Hepatocyte (in vitro differentiated cells): ENCODE results near the gene DOK6.

Experiments
- EZH2phosphoT487 ChIP-seq: fragments of 200-600 bp; sonication (generic); IDR thresholded peaks from one replicate; pipeline ENCODE4 v1.6.1; 2018; ENCODE audit warnings: antibody characterized with exemption, mild to moderate bottlenecking, low read depth, moderate library complexity; ENCODE audit not compliant: unreplicated experiment, severe bottlenecking
- TF ChIP-seq, protein P1 (sequence below): fragments of 200-600 bp; sonication (generic); IDR thresholded peaks from 2 replicates; pipeline ENCODE4 v1.5.1; 2016; ENCODE audit warnings: antibody characterized with exemption, mild to moderate bottlenecking; ENCODE audit not compliant: poor library complexity

DNA sequence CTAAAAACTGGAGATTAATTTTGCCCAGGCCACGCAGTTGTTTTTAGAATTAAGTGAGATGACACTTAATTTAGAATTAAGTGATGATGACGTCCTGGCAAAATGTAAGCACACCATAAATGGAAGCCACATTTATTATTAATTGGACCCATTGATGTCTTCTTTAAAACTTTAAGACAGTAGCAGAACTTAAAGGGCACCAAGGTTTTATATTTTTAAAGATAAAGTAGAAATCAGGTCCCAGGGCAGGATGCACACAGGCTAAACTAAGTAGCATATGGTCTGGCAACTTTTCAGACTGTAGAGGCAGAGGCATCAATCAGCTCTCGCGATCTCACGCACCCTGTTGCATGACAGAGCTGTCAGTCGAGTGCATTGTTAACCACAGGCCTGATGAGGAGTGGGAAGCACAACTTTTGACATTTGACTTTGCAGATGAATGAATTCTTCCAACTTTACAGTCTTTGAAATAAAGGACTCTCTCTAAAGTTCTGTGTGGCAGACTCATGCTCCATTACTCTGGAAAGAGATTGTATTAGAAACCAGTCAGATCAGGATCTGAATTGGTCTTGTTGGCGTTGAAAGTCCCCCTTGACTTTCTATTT is 314.6 kb downstream of the DOK6 start:
- TF ChIP-seq, protein P1, sequence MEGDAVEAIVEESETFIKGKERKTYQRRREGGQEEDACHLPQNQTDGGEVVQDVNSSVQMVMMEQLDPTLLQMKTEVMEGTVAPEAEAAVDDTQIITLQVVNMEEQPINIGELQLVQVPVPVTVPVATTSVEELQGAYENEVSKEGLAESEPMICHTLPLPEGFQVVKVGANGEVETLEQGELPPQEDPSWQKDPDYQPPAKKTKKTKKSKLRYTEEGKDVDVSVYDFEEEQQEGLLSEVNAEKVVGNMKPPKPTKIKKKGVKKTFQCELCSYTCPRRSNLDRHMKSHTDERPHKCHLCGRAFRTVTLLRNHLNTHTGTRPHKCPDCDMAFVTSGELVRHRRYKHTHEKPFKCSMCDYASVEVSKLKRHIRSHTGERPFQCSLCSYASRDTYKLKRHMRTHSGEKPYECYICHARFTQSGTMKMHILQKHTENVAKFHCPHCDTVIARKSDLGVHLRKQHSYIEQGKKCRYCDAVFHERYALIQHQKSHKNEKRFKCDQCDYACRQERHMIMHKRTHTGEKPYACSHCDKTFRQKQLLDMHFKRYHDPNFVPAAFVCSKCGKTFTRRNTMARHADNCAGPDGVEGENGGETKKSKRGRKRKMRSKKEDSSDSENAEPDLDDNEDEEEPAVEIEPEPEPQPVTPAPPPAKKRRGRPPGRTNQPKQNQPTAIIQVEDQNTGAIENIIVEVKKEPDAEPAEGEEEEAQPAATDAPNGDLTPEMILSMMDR: no peak
- TF ChIP-seq EZH2phosphoT487: no peak
